ENCODE data around the gene ADGRF5. TPM values are rescaled to one million over a fixed set of nuclear protein-coding genes. Genes with fewer than 3 reads are reported as not detected.
"Not testable (repeated sequence)": the region's sequence is repeated elsewhere in the genome, so short reads cannot be mapped to it uniquely, and the experiment has no call there.

Gene ADGRF5
- total RNA-seq, 1 experiment from 2014 or later, result 40.0 TPM

DNA sequence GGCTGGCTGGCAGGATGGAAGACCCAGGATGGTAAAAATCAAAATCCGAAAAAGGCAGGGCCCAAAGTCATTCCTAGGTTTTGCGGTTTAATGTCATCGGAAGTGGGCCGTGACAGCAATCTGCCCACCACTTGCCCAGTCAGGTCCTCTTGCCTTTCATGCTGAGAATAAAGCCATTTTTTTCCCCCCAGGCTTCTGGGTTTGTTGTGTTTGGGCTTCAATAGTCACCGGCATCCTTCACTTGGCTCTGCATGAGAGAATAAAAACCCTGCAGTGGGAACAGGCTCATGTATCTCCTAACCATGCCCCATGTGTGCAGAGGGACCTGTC lies 72.4 kb downstream of the ADGRF5 start:
- Histone ChIP-seq H3F3A (ENCODE audit: insufficient read depth, low read depth) (peaks cover 17% of the 10 kb centered on the region), H3K9me3 (ENCODE audit: insufficient read depth, low read depth) (no peaks in the 10 kb centered on the region), H3K27me3 (ENCODE audit: insufficient read depth, low read depth) (no peaks in the 10 kb centered on the region), H3K79me2 (ENCODE audit: low read depth) (no peaks in the 10 kb centered on the region), H3K4me1 (replicated peaks; ENCODE audit: insufficient read depth) (peaks cover 37% of the 10 kb centered on the region), H3K36me3 (ENCODE audit: low read depth) (peaks cover 9% of the 10 kb centered on the region), H4K20me1 (ENCODE audit: insufficient read depth) (no peaks in the 10 kb centered on the region), H3K27ac (no peak overlapping the region), H3K9me2 (ENCODE audit: insufficient read depth) (no peaks in the 10 kb centered on the region), H3K4me2 (peak overlapping the region; percentile 56), H3K4me3 (no peak overlapping the region), H2AFZ (no peak overlapping the region)
- no peak for DNase-seq
- intact Hi-C loops (cut with micrococcal nuclease; ENCODE audit: unreplicated experiment), result loop anchor here (1.0 to 5.0 kb wide), 6 partner anchors 137 to 459 kb away; partner anchors contain the start of gene TNFRSF21
- TF ChIP-seq, protein P1, sequence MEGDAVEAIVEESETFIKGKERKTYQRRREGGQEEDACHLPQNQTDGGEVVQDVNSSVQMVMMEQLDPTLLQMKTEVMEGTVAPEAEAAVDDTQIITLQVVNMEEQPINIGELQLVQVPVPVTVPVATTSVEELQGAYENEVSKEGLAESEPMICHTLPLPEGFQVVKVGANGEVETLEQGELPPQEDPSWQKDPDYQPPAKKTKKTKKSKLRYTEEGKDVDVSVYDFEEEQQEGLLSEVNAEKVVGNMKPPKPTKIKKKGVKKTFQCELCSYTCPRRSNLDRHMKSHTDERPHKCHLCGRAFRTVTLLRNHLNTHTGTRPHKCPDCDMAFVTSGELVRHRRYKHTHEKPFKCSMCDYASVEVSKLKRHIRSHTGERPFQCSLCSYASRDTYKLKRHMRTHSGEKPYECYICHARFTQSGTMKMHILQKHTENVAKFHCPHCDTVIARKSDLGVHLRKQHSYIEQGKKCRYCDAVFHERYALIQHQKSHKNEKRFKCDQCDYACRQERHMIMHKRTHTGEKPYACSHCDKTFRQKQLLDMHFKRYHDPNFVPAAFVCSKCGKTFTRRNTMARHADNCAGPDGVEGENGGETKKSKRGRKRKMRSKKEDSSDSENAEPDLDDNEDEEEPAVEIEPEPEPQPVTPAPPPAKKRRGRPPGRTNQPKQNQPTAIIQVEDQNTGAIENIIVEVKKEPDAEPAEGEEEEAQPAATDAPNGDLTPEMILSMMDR (conservative IDR thresholded peaks at IDR 0.05), result no peak
- TF ChIP-seq EZH2 (IDR thresholded peaks at IDR 0.05; ENCODE audit: low read depth), result no peak
- ChIA-PET CTCF (interaction anchor here (0.7 to 1.4 kb wide), 4 partner anchors 134 to 198 kb away, joined by 3 to 5 read pairs (median 3); partner anchors contain the start of gene ADGRF1), POLR2A (ENCODE audit: unreplicated experiment) (no interaction called here)
- no TSS peak for BruUV-seq (replicated peaks)

DNA sequence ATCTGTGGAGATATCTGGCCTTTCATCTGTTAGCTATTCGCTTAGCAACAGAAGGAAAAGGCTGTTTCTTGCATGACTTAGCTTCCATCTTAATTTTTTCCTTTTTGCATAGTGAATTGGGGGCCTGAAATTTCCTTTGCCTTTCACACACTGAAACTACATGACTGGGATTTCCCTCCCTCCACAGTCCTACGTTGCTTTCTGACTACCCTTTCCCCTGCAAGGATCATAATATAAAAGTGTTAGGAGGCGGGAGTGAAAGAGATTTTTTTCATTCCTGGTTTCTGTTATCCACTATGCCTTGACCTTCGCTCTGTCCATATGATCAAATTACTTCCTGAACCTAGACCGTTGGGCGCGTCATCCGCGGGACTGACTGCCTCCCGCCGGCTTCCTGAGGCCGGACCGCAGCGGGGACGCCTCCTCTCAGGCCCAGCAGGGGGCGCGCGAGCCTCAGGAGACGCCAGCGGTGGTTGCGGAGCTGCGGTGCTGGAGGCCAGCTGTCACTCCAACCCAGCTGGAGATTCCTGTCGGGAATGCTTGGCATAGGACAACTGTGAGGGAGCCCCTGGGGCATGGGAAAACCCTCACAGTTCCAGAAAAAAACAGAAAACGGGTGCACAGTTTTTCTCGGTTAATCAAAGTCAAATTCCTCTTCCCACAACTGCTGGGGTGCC lies 72.9 kb downstream of the ADGRF5 start:
- TF ChIP-seq EZH2 (IDR thresholded peaks at IDR 0.05; ENCODE audit: low read depth), result no peak
- TF ChIP-seq, protein P1 (conservative IDR thresholded peaks at IDR 0.05), result peak; percentile 96
- Histone ChIP-seq H3F3A (ENCODE audit: insufficient read depth, low read depth) (peaks cover 17% of the 10 kb centered on the region), H3K36me3 (ENCODE audit: low read depth) (peaks cover 4% of the 10 kb centered on the region), H4K20me1 (ENCODE audit: insufficient read depth) (no peaks in the 10 kb centered on the region), H3K27me3 (ENCODE audit: insufficient read depth, low read depth) (no peaks in the 10 kb centered on the region), H3K9me2 (ENCODE audit: insufficient read depth) (no peaks in the 10 kb centered on the region), H3K79me2 (ENCODE audit: low read depth) (no peaks in the 10 kb centered on the region), H3K4me2 (peak overlapping the region; percentile 56), H3K27ac (0 out of 2 replicates have a peak overlapping the region, but pooled peaks have one; percentile 12), H2AFZ (no peak overlapping the region), H3K4me3 (no peak overlapping the region), H3K9me3 (ENCODE audit: insufficient read depth, low read depth) (no peaks in the 10 kb centered on the region), H3K4me1 (replicated peaks; ENCODE audit: insufficient read depth) (peaks cover 37% of the 10 kb centered on the region)
- intact Hi-C loops (cut with micrococcal nuclease; ENCODE audit: unreplicated experiment), result loop anchor here (1.0 to 5.0 kb wide), 6 partner anchors 137 to 460 kb away; partner anchors contain the start of gene TNFRSF21
- no TSS peak for BruUV-seq (replicated peaks)
- POLR2A ChIA-PET (ENCODE audit: unreplicated experiment), result no interaction called here
- CTCF ChIA-PET, result interaction anchor here (0.6 to 1.4 kb wide), 5 partner anchors 134 to 209 kb away, joined by 3 to 5 read pairs (median 3); partner anchors contain the start of gene ADGRF1
- peak; percentile 76 to 85 for DNase-seq

DNA sequence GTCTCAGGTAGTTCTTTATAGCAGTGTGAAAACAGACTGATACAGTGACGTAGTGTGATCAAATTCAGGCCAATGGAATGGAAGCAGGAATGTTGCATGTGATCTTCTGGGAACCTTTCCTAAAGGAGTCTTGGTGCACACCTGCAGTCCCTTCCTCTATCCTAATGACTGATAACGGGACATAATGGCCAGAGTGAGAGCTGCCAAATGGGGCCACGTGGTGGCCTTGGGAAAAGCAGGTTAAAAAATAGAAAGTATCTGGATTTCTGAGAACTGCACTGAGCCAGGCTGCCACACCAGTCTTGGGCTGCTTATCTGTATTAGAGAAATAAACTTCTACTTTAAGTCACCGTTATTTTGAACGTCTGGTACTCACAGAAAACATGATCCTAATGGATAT lies 76.6 kb downstream of the ADGRF5 start:
- no peak for DNase-seq
- TF ChIP-seq, protein P1 (conservative IDR thresholded peaks at IDR 0.05), result no peak
- TF ChIP-seq EZH2 (IDR thresholded peaks at IDR 0.05; ENCODE audit: low read depth), result no peak
- Histone ChIP-seq H3K9me2 (ENCODE audit: insufficient read depth) (no peaks in the 10 kb centered on the region), H3K27me3 (ENCODE audit: insufficient read depth, low read depth) (no peaks in the 10 kb centered on the region), H3K36me3 (ENCODE audit: low read depth) (no peaks in the 10 kb centered on the region), H3K27ac (no peak overlapping the region), H3F3A (ENCODE audit: insufficient read depth, low read depth) (0 out of 2 replicates have a peak, but pooled peaks cover under 1% of the 10 kb centered on the region), H3K4me3 (no peak overlapping the region), H3K4me1 (replicated peaks; ENCODE audit: insufficient read depth) (peaks cover 19% of the 10 kb centered on the region), H3K9me3 (ENCODE audit: insufficient read depth, low read depth) (peaks cover 14% of the 10 kb centered on the region), H3K79me2 (ENCODE audit: low read depth) (no peaks in the 10 kb centered on the region), H3K4me2 (no peak overlapping the region), H2AFZ (no peak overlapping the region), H4K20me1 (ENCODE audit: insufficient read depth) (no peaks in the 10 kb centered on the region)
- CTCF ChIA-PET, result no interaction called here
- intact Hi-C loops (cut with micrococcal nuclease; ENCODE audit: unreplicated experiment), result loop anchor here (5.0 kb wide), 1 partner anchor 247 kb away; no protein-coding TSS in a partner anchor
- POLR2A ChIA-PET (ENCODE audit: unreplicated experiment), result no interaction called here
- BruUV-seq (replicated peaks), result no TSS peak

DNA sequence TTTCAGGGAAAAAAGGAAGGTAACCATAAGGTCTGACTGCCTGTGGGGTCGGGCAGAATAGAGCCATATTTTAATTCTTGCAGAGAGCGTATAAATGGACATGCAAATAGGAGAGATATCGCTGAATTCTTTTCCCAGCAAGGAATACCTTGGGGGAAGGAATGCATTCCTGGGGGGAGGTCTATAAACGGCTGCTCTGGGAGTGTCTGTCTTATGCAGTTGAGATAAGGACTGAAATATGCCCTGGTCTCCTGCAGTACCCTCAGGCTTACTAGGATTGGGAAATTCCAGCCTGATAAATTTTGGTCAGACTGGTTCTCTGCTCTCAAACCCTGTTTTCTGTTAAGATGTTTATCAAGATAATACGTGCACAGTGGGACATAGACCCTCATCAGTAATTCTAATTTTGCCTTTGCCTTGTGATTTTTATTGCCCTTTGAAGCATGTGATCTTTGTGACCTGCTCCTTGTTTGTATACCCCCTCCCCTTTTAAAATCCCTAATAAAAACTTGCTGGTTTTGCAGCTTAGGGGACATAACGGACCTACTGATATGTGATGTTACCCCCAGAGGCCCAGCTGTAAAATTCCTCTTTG lies 79.4 kb downstream of the ADGRF5 start:
- H2AFZ ChIP-seq; H3K36me3 ChIP-seq (ENCODE audit: low read depth); H3K79me2 ChIP-seq (ENCODE audit: low read depth); H3K9me2 ChIP-seq (ENCODE audit: insufficient read depth); DNase-seq; H3K4me3 ChIP-seq; H3F3A ChIP-seq (ENCODE audit: insufficient read depth, low read depth); BruUV-seq (replicated peaks); H4K20me1 ChIP-seq (ENCODE audit: insufficient read depth); H3K4me1 ChIP-seq (replicated peaks; ENCODE audit: insufficient read depth); H3K27me3 ChIP-seq (ENCODE audit: insufficient read depth, low read depth); H3K4me2 ChIP-seq; CTCF ChIA-PET; H3K27ac ChIP-seq; POLR2A ChIA-PET (ENCODE audit: unreplicated experiment); intact Hi-C loops (cut with micrococcal nuclease; ENCODE audit: unreplicated experiment): not testable (repeated sequence)
- peaks cover 14% of the 10 kb centered on the region for H3K9me3 ChIP-seq (ENCODE audit: insufficient read depth, low read depth)
